ENCODE data around the gene BCL3.

Gene BCL3

DNA sequence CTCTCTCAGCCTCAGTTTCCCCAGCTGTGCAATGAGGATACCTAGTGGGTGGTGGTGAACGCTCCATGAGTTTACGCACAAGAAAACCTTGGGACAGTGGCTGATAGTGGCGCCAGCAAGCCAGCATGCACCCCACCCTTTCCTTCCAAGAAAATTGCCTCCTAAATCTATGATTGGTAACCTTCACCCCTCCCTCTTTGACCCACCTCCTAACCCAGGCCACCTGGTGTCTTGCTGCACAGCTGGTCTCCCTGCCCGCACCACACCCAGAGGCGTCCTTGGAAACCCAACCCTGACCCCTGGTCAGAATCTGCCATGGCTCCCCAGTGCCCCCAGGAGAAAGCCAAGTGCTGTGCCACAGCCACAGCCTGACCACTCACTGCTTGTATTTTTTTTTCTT is 22.8 kb upstream of the BCL3 start:
- Histone ChIP-seq H3K4me3 (ENCODE audit: low read length) (no peak overlapping the region), H3K9me3 (ENCODE audit: low read length) (no peaks in the 10 kb centered on the region), H3K4me1 (ENCODE audit: insufficient read depth, low read length) (no peaks in the 10 kb centered on the region), H3K27me3 (ENCODE audit: insufficient read depth, low read length) (no peaks in the 10 kb centered on the region), H2AFZ (ENCODE audit: low read depth, low read length) (no peak overlapping the region), H3K36me3 (ENCODE audit: insufficient read depth, low read length) (no peaks in the 10 kb centered on the region)

DNA sequence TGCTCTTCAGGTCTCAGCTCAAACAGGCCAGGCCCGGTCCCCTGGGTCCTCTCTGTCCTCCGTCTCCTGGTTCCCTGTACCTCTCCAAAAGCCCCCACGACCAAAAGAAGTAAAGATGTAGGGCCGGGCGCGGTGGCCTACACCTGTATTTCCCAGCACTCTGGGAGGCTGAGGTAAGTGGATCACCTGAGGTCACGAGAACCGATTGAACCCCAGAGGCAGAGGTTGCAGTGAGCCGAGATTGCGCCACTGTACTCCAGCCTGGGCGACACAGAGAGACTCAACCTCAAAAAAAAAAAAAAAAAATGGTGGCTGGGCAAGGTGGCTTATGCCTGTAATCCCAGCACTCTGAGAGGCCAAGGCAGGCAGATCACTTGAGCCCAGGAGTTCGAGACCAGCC is 22.0 kb upstream of the BCL3 start:
- H3K36me3 ChIP-seq (ENCODE audit: insufficient read depth, low read length): no peaks in the 10 kb centered on the region
- H3K4me1 ChIP-seq (ENCODE audit: insufficient read depth, low read length): no peaks in the 10 kb centered on the region
- H3K27me3 ChIP-seq (ENCODE audit: insufficient read depth, low read length): no peaks in the 10 kb centered on the region
- no peaks in the 10 kb centered on the region for H3K9me3 ChIP-seq (ENCODE audit: low read length)
- no peak overlapping the region for H2AFZ ChIP-seq (ENCODE audit: low read depth, low read length)
- no peak overlapping the region for H3K4me3 ChIP-seq (ENCODE audit: low read length)

DNA sequence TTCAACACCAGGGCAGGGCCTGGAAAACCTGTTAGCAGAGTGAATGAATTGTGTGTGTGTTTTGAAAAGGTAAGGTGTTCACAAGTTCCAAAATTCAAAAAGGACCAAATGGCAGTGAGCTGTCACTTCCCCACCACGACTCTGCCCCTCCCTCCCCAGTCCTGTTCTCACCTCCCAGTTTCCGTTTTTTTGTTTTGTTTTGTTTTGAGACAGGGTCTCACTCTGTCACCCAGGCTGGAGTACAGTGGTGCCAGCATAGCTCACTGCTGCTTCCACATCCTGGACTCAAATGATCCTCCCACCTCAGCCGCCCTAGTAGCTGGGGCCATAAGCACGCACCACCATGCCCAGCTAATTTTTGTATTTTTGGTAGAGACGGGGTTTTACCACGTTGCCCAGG is 20.3 kb upstream of the BCL3 start:
- no peaks in the 10 kb centered on the region for H3K9me3 ChIP-seq (ENCODE audit: low read length)
- H3K4me1 ChIP-seq (ENCODE audit: insufficient read depth, low read length): no peaks in the 10 kb centered on the region
- no peaks in the 10 kb centered on the region for H3K27me3 ChIP-seq (ENCODE audit: insufficient read depth, low read length)
- H2AFZ ChIP-seq (ENCODE audit: low read depth, low read length): no peak overlapping the region
- H3K4me3 ChIP-seq (ENCODE audit: low read length): no peak overlapping the region
- no peaks in the 10 kb centered on the region for H3K36me3 ChIP-seq (ENCODE audit: insufficient read depth, low read length)

DNA sequence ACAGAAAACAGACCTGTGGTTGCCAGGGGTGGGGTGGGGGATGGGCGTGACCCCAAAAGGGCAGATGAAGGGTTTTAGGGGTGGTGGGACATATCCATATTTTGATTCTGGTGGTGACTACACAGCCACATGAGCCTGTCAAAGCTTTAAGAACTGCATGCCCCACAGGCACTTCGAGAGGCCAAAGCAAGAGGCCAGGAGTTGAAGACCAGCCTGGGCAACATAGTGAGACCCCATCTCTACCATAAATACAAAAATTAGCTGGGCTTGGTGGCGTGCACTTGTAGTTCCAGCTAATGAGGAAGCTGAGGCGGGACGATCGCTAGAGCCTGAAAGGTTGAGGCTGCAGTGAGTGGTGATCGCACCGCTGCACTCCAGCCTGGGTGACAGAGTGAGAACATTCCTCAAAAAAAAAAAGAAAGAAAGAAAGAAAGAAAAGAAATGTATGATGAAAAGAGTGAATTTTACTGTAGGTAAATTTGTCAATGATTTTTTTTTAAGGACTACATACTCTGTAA is 18.9 kb upstream of the BCL3 start:
- H3K36me3 ChIP-seq (ENCODE audit: insufficient read depth, low read length): no peaks in the 10 kb centered on the region
- H3K4me1 ChIP-seq (ENCODE audit: insufficient read depth, low read length): no peaks in the 10 kb centered on the region
- H3K27me3 ChIP-seq (ENCODE audit: insufficient read depth, low read length): no peaks in the 10 kb centered on the region
- no peak overlapping the region for H3K4me3 ChIP-seq (ENCODE audit: low read length)
- H2AFZ ChIP-seq (ENCODE audit: low read depth, low read length): no peak overlapping the region
- H3K9me3 ChIP-seq (ENCODE audit: low read length): no peaks in the 10 kb centered on the region

DNA sequence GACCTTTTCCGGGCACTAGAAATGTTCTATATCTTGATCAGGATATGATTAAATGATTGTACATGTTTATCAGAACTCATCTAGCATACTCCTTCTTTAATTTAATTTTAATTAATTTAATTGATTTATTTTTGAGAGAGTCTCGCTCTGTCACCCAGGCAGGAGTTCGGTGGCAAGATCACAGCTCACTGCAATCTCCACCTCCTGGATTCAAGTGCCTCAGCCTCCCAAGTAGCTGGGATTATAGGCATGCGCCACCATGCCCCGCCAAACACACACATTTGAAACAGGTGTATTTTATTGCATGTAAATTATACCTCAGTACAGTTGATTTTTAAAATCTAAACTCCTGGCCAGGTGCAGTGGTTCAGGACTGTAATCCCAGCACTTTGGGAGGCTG is 17.4 kb upstream of the BCL3 start:
- no peaks in the 10 kb centered on the region for H3K27me3 ChIP-seq (ENCODE audit: insufficient read depth, low read length)
- H3K9me3 ChIP-seq (ENCODE audit: low read length): no peaks in the 10 kb centered on the region
- H3K4me1 ChIP-seq (ENCODE audit: insufficient read depth, low read length): no peaks in the 10 kb centered on the region
- H2AFZ ChIP-seq (ENCODE audit: low read depth, low read length): no peak overlapping the region
- H3K36me3 ChIP-seq (ENCODE audit: insufficient read depth, low read length): no peaks in the 10 kb centered on the region
- no peak overlapping the region for H3K4me3 ChIP-seq (ENCODE audit: low read length)

DNA sequence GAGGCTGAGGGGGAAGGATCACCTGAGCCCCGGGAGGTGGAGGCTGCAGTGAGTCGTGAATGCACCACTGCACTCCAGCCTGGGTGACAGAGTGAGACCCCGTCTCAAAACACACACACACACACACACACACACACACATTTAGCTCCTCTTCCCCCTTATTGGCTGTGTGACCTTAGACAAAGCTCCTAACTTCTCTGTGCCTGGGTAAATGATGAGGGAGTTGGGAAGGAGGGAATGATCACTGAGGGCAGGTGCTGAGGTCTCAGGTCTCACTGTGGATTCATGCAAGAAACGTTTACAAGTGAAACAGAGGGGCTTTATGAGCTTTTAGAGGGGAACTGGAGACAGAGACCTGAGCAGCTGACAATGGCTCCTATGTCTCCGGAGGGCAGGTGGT is 16.9 kb upstream of the BCL3 start:
- Histone ChIP-seq H3K9me3 (ENCODE audit: low read length) (no peaks in the 10 kb centered on the region), H3K4me3 (ENCODE audit: low read length) (no peak overlapping the region), H2AFZ (ENCODE audit: low read depth, low read length) (no peak overlapping the region), H3K27me3 (ENCODE audit: insufficient read depth, low read length) (no peaks in the 10 kb centered on the region), H3K36me3 (ENCODE audit: insufficient read depth, low read length) (no peaks in the 10 kb centered on the region), H3K4me1 (ENCODE audit: insufficient read depth, low read length) (no peaks in the 10 kb centered on the region)

DNA sequence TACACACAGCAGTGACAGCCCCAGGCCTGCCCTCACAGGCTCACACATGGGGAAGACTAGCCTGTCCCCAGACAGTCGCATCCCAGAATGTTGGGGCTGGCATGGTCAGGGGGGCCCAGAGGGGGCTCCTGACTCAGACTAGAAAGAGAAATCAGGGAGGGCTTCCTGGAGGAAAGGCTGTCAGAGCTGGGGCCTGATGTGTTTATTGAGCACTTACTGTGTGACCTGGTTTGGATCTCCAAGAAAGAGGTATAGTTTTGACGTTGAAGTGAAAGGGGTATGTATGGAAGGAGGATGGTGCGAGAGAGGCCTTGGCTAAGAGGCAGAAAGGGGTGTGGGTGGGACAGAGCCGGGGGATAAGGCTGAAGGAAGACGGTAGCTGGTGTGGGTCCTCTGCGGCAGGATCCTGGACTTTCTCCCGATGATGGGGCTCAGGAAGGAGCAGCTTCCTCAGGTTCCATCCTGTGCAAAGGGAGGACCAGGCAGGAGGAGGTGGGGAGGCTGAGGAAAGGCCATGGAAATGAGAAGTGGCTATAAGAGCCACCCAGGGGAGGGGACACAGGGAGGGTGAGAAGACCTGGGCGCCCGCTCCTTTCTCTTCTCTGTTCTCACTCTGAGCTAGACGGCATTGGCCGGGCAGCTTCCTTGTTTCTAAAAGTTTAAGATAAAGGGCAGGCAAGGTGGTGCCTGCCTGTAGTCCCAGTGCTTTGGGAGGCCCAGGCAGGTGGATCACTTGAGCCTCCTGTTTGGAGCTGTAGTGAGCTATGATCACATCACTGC is 16.1 kb upstream of the BCL3 start:
- Histone ChIP-seq H3K27me3 (ENCODE audit: insufficient read depth, low read length) (peaks cover 3% of the 10 kb centered on the region), H3K4me1 (ENCODE audit: insufficient read depth, low read length) (no peaks in the 10 kb centered on the region), H3K36me3 (ENCODE audit: insufficient read depth, low read length) (no peaks in the 10 kb centered on the region), H3K9me3 (ENCODE audit: low read length) (no peaks in the 10 kb centered on the region), H2AFZ (ENCODE audit: low read depth, low read length) (no peak overlapping the region), H3K4me3 (ENCODE audit: low read length) (no peak overlapping the region)

DNA sequence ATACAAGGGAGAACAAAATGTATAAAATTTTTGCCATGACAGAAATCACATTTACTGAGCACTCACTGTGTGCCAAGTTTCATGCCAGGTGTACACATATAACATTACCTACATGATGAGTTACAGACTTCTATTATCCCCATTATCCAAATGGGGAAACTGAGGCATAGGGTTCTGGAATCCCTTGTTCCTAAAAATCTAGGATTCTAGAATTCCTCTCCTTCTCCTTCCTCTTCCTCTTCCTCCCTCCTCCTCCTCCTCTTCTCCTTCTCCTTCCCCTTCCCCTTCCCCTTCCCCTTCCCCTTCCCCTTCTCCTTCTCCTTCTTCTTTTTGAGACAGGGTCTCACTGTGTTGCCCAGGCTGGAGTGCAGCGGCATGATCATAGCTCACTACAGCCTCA is 14.2 kb upstream of the BCL3 start:
- H3K4me1 ChIP-seq (ENCODE audit: insufficient read depth, low read length): no peaks in the 10 kb centered on the region
- no peak overlapping the region for H2AFZ ChIP-seq (ENCODE audit: low read depth, low read length)
- no peaks in the 10 kb centered on the region for H3K36me3 ChIP-seq (ENCODE audit: insufficient read depth, low read length)
- peaks cover 5% of the 10 kb centered on the region for H3K27me3 ChIP-seq (ENCODE audit: insufficient read depth, low read length)
- H3K9me3 ChIP-seq (ENCODE audit: low read length): no peaks in the 10 kb centered on the region
- H3K4me3 ChIP-seq (ENCODE audit: low read length): no peak overlapping the region

DNA sequence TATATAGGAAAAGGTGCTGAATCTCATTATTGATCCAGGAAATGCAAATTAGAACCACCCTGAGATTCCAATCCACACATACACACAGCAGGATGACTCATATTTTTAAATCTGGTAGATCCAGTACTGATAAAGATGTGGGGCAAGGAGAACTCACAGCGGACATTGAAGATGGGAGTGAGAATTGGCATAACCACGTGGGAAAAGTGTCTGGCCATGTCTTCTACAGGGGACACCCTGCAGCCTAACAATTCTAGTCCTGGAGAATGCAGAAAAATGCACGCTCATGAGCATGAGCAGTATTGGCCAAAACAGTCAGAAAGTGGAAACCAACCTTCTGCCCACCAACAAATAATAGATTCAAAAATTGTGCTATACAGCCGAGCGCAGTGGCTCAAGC is 13.5 kb upstream of the BCL3 start:
- no peaks in the 10 kb centered on the region for H3K9me3 ChIP-seq (ENCODE audit: low read length)
- no peaks in the 10 kb centered on the region for H3K4me1 ChIP-seq (ENCODE audit: insufficient read depth, low read length)
- peaks cover 5% of the 10 kb centered on the region for H3K27me3 ChIP-seq (ENCODE audit: insufficient read depth, low read length)
- no peak overlapping the region for H3K4me3 ChIP-seq (ENCODE audit: low read length)
- no peak overlapping the region for H2AFZ ChIP-seq (ENCODE audit: low read depth, low read length)
- H3K36me3 ChIP-seq (ENCODE audit: insufficient read depth, low read length): no peaks in the 10 kb centered on the region

DNA sequence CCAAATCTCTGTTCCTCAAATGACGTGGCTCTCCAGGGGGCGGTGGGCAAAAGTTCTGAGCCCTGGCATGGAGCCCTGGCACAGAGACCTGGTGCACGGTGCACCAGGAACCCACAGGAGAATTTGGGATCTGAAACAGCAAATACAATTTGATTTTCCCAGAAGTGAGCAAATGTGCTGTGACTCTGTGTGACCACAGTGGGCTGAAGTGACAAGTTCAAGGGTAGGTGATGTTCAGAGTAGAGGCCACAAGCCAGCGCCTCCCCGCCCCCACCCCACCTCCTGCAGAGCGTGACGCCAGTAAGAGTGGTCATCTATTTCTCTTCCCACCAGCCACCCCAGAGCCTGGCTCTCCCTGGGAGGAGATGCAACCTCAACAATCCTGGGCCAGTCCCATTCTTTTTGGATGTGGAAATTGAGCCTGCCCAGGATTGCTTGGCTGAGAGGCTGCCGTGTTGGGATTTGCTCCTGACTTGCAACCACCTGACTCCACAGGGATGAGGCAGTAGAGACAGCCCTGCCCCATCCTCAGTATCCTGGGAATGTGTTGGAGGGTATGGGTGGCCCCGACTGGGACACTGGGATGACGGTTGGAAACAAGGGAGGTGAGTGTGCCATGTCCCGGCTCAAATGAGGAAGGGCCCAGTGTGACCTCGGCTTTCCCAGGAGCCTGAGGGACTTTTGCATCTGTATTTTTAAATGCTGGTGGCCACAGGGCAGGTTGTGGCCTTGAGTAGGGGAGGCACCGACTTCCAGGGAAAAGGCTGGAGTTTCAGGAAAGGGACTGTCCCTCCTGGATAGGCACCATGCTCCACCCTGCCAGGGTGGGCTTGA is 11.1 kb upstream of the BCL3 start:
- H3K4me1 ChIP-seq (ENCODE audit: insufficient read depth, low read length): peaks cover 5% of the 10 kb centered on the region
- H3K36me3 ChIP-seq (ENCODE audit: insufficient read depth, low read length): no peaks in the 10 kb centered on the region
- no peaks in the 10 kb centered on the region for H3K9me3 ChIP-seq (ENCODE audit: low read length)
- H3K27me3 ChIP-seq (ENCODE audit: insufficient read depth, low read length): peaks cover 5% of the 10 kb centered on the region
- H3K4me3 ChIP-seq (ENCODE audit: low read length): no peak overlapping the region
- H2AFZ ChIP-seq (ENCODE audit: low read depth, low read length): no peak overlapping the region

DNA sequence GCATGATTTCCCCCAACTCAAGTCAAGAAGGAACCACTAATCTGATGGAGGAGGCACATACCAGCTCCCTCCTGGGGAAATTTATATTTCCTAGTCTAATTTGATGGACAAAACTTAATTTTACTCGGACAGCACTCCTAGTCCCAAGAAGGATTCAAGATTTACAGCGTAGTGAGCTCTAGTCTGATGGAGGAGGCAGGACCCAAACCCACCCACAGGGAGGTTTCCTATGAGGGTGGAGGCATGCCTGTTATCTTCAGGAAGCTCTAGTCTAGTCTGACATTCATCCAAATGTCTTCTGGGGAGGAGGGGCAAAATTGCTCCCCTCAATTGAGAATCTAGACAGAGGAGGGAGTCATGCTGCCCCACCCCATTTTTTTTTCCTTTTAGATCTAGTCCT is 10.4 kb upstream of the BCL3 start:
- Histone ChIP-seq H3K36me3 (ENCODE audit: insufficient read depth, low read length) (no peaks in the 10 kb centered on the region), H3K9me3 (ENCODE audit: low read length) (no peaks in the 10 kb centered on the region), H3K27me3 (ENCODE audit: insufficient read depth, low read length) (peaks cover 5% of the 10 kb centered on the region), H3K4me1 (ENCODE audit: insufficient read depth, low read length) (peaks cover 5% of the 10 kb centered on the region), H2AFZ (ENCODE audit: low read depth, low read length) (no peak overlapping the region), H3K4me3 (ENCODE audit: low read length) (no peak overlapping the region)

DNA sequence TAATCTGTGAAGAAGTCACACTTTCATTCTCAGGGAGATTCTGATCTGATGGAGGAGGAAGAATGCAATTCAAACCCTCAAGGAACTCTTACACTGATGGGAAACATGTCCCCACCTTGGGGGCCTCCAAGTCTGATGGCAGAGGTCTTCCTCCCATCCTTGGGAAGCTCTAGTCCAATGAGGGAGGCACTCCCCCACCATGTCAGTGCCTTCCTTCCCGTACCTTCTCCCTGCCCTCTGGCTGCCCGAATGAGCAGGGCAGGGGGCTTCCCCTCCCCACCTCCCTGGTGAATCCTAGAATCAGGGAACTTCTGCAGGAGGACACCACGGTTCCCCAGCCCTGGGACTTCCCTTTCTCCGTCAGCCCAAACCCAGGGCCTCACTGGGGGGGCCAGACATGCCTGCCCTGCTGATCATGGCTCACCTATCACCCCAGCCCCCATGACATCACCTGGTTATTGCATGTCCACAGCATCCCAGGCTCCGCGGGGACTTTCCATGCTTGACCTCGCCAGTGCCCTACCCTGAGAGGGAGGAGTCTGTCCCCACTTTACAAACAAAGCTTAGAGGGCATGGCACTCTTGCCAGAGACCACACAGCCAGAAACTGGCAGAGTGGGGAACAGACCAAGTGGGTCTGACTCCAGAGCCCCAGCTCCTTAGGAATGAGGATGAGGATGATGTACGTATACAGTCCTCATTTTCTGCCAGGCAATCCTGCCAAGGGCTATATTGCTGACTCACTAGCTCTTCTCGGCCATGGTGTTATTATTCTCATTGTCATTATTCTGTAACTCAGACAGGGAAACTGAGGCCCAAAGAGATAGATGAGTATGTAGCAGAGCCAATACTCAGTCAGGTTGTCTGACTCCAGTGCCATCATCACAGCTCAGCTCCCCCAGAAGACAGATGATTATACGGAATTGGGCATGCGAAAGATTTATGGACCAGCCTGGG is 9.6 kb upstream of the BCL3 start:
- Histone ChIP-seq H3K4me1 (ENCODE audit: insufficient read depth, low read length) (peaks cover 5% of the 10 kb centered on the region), H3K9me3 (ENCODE audit: low read length) (no peaks in the 10 kb centered on the region), H2AFZ (ENCODE audit: low read depth, low read length) (no peak overlapping the region)

More for the DNA sequence above, 9.6 kb upstream of the BCL3 start:
- Histone ChIP-seq H3K4me3 (ENCODE audit: low read length) (no peak overlapping the region), H3K36me3 (ENCODE audit: insufficient read depth, low read length) (no peaks in the 10 kb centered on the region), H3K27me3 (ENCODE audit: insufficient read depth, low read length) (peaks cover 5% of the 10 kb centered on the region)

Data from neuron (in vitro differentiated cells).